HepG2 (cell line): Measurements from ENCODE around the gene LAMTOR3. TPM values are rescaled to one million over a fixed set of nuclear protein-coding genes. Genes with fewer than 3 reads are reported as not detected.

ENCODE experiments used
- CEBPB ChIP-seq: IDR thresholded peaks from 2 replicates; pipeline ENCODE4 v1.6.1; 2011; ENCODE audit warnings: low read depth, low read length, improper control_type of control experiment, borderline replicate concordance
- CENPX ChIP-seq: sonication (generic); formaldehyde crosslinking; IDR thresholded peaks from 2 replicates; pipeline ENCODE4 v1.9.0; 2021; ENCODE audit warnings: mild to moderate bottlenecking, missing genetic modification reagents, moderate library complexity
- HDAC6 ChIP-seq: fragments of 200-600 bp; sonication (generic); IDR thresholded peaks from 2 replicates; pipeline ENCODE4 v1.7.0; 2017; ENCODE audit warnings: mild to moderate bottlenecking, antibody characterized with exemption, low read length, low read depth
- HNF1A ChIP-seq, 2 experiments: sonication (generic) in 1 of 2; formaldehyde crosslinking in 1 of 2; IDR thresholded peaks; 2 replicates each; pipeline versions ENCODE4 v1.4.0 to v1.6.1; 2016 to 2020; ENCODE audit warnings: borderline replicate concordance in 1 of 2, low read depth in 1 of 2, mild to moderate bottlenecking in 1 of 2, missing genetic modification reagents in 1 of 2
- HNRNPH1 ChIP-seq: fragments of 200-400 bp; formaldehyde crosslinking; optimal IDR thresholded peaks from 2 replicates; pipeline ENCODE3; 2017; ENCODE audit warnings: mild to moderate bottlenecking, low read depth, low read length
- HOXA9 ChIP-seq: sonication (generic); formaldehyde crosslinking; IDR thresholded peaks from 2 replicates; pipeline ENCODE4 v1.8.1; 2022; ENCODE audit warnings: missing genetic modification reagents, mild to moderate bottlenecking, moderate library complexity, borderline replicate concordance
- MEIS1 ChIP-seq: sonication (generic); formaldehyde crosslinking; IDR thresholded peaks from 2 replicates; pipeline ENCODE4 v1.9.0; 2021; ENCODE audit warnings: mild to moderate bottlenecking, missing genetic modification reagents, moderate library complexity, borderline replicate concordance
- RARG ChIP-seq: sonication (generic); formaldehyde crosslinking; IDR thresholded peaks from 2 replicates; pipeline ENCODE4 v1.4.0; 2020; ENCODE audit warnings: low read depth, mild to moderate bottlenecking, missing genetic modification reagents
- REST ChIP-seq, 2 experiments: IDR thresholded peaks; 2 replicates each; pipeline ENCODE4 v1.6.1; 2011 to 2012; ENCODE audit warnings: low read length in 2 of 2, borderline replicate concordance in 1 of 2, low read depth in 1 of 2, mild to moderate bottlenecking in 1 of 2, moderate library complexity in 1 of 2
- SSRP1 ChIP-seq: IDR thresholded peaks from 2 replicates; pipeline ENCODE4 v1.6.1; 2016; ENCODE audit warnings: control low read depth
- TIGD3 ChIP-seq: sonication (generic); formaldehyde crosslinking; IDR thresholded peaks from 2 replicates; pipeline ENCODE4 v1.5.1; 2020; ENCODE audit warnings: mild to moderate bottlenecking, missing genetic modification reagents, borderline replicate concordance
- USF2 ChIP-seq, 2 experiments: sonication (generic) in 1 of 2; formaldehyde crosslinking in 1 of 2; IDR thresholded peaks; 2 replicates each; pipeline versions ENCODE4 v1.5.1 to v1.6.1; 2011 to 2020; ENCODE audit warnings: borderline replicate concordance in 1 of 2, low read depth in 1 of 2, low read length in 1 of 2, mild to moderate bottlenecking in 1 of 2, missing genetic modification reagents in 1 of 2, moderate library complexity in 1 of 2
- ZKSCAN1 ChIP-seq: fragments of 150-350 bp; IDR thresholded peaks from 2 replicates; pipeline ENCODE4 v1.6.1; 2014; ENCODE audit warnings: low read length
- ZNF331 ChIP-seq: sonication (generic); formaldehyde crosslinking; IDR thresholded peaks from 2 replicates; pipeline ENCODE4 v1.4.0; 2020; ENCODE audit warnings: missing genetic modification reagents
- ZNF749 ChIP-seq: sonication (generic); formaldehyde crosslinking; IDR thresholded peaks from 2 replicates; pipeline ENCODE4 v1.8.0; 2022; ENCODE audit warnings: mild to moderate bottlenecking, missing genetic modification reagents, moderate library complexity, borderline replicate concordance
- polyA plus RNA-seq, 8 experiments: library from polyadenylated mRNA; depleted of rRNA in 3 of 8; stranded (reverse) in 7 of 8; unstranded in 1 of 8; fragments of >200 nt; fragmentation: Illumina TruSeq in 4 of 8; extraction: Trizol in 4 of 8; gene quantifications; 2 replicates each; pipeline versions ENCODE4 v1.2.1 to v1.2.3, GENCODE V29; 2011 to 2016; ENCODE audit warnings: low read depth in 4 of 8, missing spikeins in 1 of 8, mixed read lengths in 1 of 8; ENCODE audit not compliant: insufficient read depth in 1 of 8
- total RNA-seq, 5 experiments: library from RNA; depleted of rRNA; stranded (reverse); fragments of >200 nt; fragmentation: Illumina TruSeq; extraction: Trizol; gene quantifications; 2 replicates each; pipeline ENCODE4 v1.2.3, GENCODE V29; 2016; ENCODE audit warnings: low read depth in 1 of 5

LAMTOR3 gene
- total and polyA plus RNA-seq, 2 of the 13 experiments (the other 11 are each of a cell fraction or from before 2014, with no cell fraction given): 47.6 to 49.1 TPM

GRCh38 chr4:99894161-99894997 is at the start of gene LAMTOR3 (continued):
- TF ChIP-seq HNF1A (IDR thresholded peaks at IDR 0.05; ENCODE audit: low read depth) (no peak), HNF1A (CRISPR knock-in tag; IDR thresholded peaks at IDR 0.05; ENCODE audit: borderline replicate concordance) (no peak), ZKSCAN1 (no peak), ZNF749 (CRISPR knock-in tag) (no peak), ZNF331 (peak; percentile 52; the same call in 1 of the 2 replicates), SSRP1 (CRISPR knock-in tag) (0 out of 2 replicates have a peak, but pooled peaks have one; percentile 46), RARG (no peak), USF2 (IDR thresholded peaks at IDR 0.05; ENCODE audit: low read depth, low read length) (peak; percentile 82), USF2 (CRISPR knock-in tag; IDR thresholded peaks at IDR 0.05; ENCODE audit: borderline replicate concordance) (peak; percentile 88; the same call in 1 of the 2 replicates), MEIS1 (CRISPR knock-in tag) (no peak), HOXA9 (no peak), HDAC6 (no peak), TIGD3 (no peak), REST (IDR thresholded peaks at IDR 0.05; ENCODE audit: borderline replicate concordance in 1 of 2, low read depth in 1 of 2, low read length in 2 of 2) (peak in 1 of 2 experiments; percentile 17; a peak in 1 of 4 replicates), CENPX (CRISPR knock-in tag) (no peak), HNRNPH1 (no peak), CEBPB (no peak)
